ENCODE data around the gene ORC4. TPM values are rescaled to one million over a fixed set of nuclear protein-coding genes. Genes with fewer than 3 reads are reported as not detected.

ORC4 gene
- total and polyA plus RNA-seq, 4 donors, result 3.6 to 44.6 (median 25.6) TPM

GRCh38 chr2:147980940-147981528 is 39.5 kb downstream of the ORC4 start:
- Histone ChIP-seq H3K27me3 (ENCODE audit: control insufficient read depth in 1 of 2, insufficient read depth in 2 of 2, low read length in 1 of 2) (no peaks in the 10 kb centered on the region), H3K9me3 (ENCODE audit: control insufficient read depth, low read length) (no peaks in the 10 kb centered on the region), H3K36me3 (ENCODE audit: control insufficient read depth in 1 of 2, insufficient read depth in 2 of 2, low read length in 1 of 2) (peaks cover 0 to 2% of the 10 kb centered on the region in 2 donors), H3K4me3 (ENCODE audit: low read length in 2 of 2) (no peak overlapping the region), H3K27ac (ENCODE audit: low read depth in 1 of 2, low read length in 2 of 2) (no peak overlapping the region), H3K4me1 (ENCODE audit: control insufficient read depth in 1 of 2, insufficient read depth in 2 of 2, low read length in 2 of 2) (peaks cover 0 to 3% of the 10 kb centered on the region in 2 donors)
- ATAC-seq (ENCODE audit: low FRiP score) (no peak), DNase-seq (no peak)
- WGBS, 2 donors, result 88 to 91% methylated on average over 5 of the region's 5 CpGs
- intact Hi-C loops (cut with DNase I), result loop anchor here in 1 of 2 donors (10.0 kb wide), 1 partner anchor 1014 kb away; no protein-coding TSS in a partner anchor

DNA sequence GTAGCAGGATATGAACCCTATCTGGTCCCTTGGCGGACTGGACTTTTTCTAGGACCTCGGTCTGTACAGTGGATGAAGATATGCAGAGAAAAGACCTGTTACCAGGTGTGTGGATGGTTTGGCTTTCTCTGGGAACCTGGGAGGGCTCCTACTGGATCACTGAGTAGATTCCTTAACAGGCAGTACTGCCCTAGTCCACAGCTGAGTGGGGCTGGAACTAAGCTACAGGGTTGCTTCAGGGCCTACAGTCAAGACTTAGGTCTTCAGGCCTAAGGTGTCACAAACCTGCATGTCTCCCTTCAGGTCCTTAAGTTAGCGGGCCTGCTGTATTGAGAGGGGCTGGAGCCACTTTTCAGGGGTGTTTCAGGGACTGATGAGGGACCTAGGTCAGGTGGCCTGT is 42.9 kb downstream of the ORC4 start:
- 97 to 99% methylated on average over 3 of the region's 3 CpGs for WGBS, 2 donors
- intact Hi-C loops (cut with DNase I), result no loop called here

DNA sequence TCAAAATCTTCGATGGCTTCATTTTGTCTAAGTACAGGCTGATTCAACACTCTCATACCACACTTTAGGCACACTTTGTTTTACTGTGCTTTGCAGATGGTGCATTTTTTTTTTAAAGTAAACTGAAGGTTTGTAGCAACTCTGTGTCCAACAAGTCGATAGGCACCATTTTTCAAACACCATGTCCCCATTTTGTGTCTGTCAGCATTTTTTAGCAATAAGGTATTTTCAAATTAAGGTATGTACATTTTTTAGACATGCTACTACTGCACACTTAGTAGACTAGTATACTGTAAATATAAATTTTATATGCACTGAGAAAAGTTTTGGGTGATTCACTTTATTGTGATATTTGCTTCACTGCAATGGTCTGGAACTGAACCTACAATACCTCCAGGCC is 44.4 kb downstream of the ORC4 start:
- intact Hi-C loops (cut with DNase I), result no loop called here
- H3K27ac ChIP-seq (ENCODE audit: low read depth in 1 of 2, low read length in 2 of 2), result no peak overlapping the region
- H3K27me3 ChIP-seq (ENCODE audit: control insufficient read depth in 1 of 2, insufficient read depth in 2 of 2, low read length in 1 of 2), result no peaks in the 10 kb centered on the region
- H3K4me1 ChIP-seq (ENCODE audit: control insufficient read depth in 1 of 2, insufficient read depth in 2 of 2, low read length in 2 of 2), result no peaks in the 10 kb centered on the region
- H3K9me3 ChIP-seq (ENCODE audit: control insufficient read depth, low read length), result no peaks in the 10 kb centered on the region
- DNase-seq (no peak), ATAC-seq (ENCODE audit: low FRiP score) (no peak)
- peaks cover 0 to 2% of the 10 kb centered on the region in 2 donors for H3K36me3 ChIP-seq (ENCODE audit: control insufficient read depth in 1 of 2, insufficient read depth in 2 of 2, low read length in 1 of 2)
- 75 to 80% methylated on average over 2 of the region's 2 CpGs for WGBS, 2 donors
- H3K4me3 ChIP-seq (ENCODE audit: low read length in 2 of 2), result no peak overlapping the region

More for the DNA sequence above, 42.9 kb downstream of the ORC4 start:
- H3K36me3 ChIP-seq (ENCODE audit: control insufficient read depth in 1 of 2, insufficient read depth in 2 of 2, low read length in 1 of 2), result peaks cover 0 to 2% of the 10 kb centered on the region in 2 donors
- ATAC-seq (ENCODE audit: low FRiP score), result no peak
- H3K4me3 ChIP-seq (ENCODE audit: low read length in 2 of 2), result no peak overlapping the region
- no peaks in the 10 kb centered on the region for H3K9me3 ChIP-seq (ENCODE audit: control insufficient read depth, low read length)
- no peak for DNase-seq
- H3K27ac ChIP-seq (ENCODE audit: low read depth in 1 of 2, low read length in 2 of 2), result no peak overlapping the region
- no peaks in the 10 kb centered on the region for H3K4me1 ChIP-seq (ENCODE audit: control insufficient read depth in 1 of 2, insufficient read depth in 2 of 2, low read length in 2 of 2)
- H3K27me3 ChIP-seq (ENCODE audit: control insufficient read depth in 1 of 2, insufficient read depth in 2 of 2, low read length in 1 of 2), result no peaks in the 10 kb centered on the region

GRCh38 chr2:147968571-147968970 is 52.0 kb downstream of the ORC4 start:
- DNase-seq (no peak), ATAC-seq (ENCODE audit: low FRiP score) (no peak)
- Histone ChIP-seq H3K27ac (ENCODE audit: low read depth in 1 of 2, low read length in 2 of 2) (no peak overlapping the region), H3K9me3 (ENCODE audit: control insufficient read depth, low read length) (no peaks in the 10 kb centered on the region), H3K27me3 (ENCODE audit: control insufficient read depth in 1 of 2, insufficient read depth in 2 of 2, low read length in 1 of 2) (no peaks in the 10 kb centered on the region), H3K4me1 (ENCODE audit: control insufficient read depth in 1 of 2, insufficient read depth in 2 of 2, low read length in 2 of 2) (no peaks in the 10 kb centered on the region), H3K36me3 (ENCODE audit: control insufficient read depth in 1 of 2, insufficient read depth in 2 of 2, low read length in 1 of 2) (no peaks in the 10 kb centered on the region), H3K4me3 (ENCODE audit: low read length in 2 of 2) (no peak overlapping the region)
- WGBS, 2 donors, result 98% methylated on average over 2 of the region's 2 CpGs
- intact Hi-C loops (cut with DNase I), result no loop called here

GRCh38 chr2:147952118-147952517 is 68.4 kb downstream of the ORC4 start:
- ATAC-seq (ENCODE audit: low FRiP score), result no peak
- Histone ChIP-seq H3K4me3 (ENCODE audit: low read length in 2 of 2) (no peak overlapping the region), H3K9me3 (ENCODE audit: control insufficient read depth, low read length) (no peaks in the 10 kb centered on the region), H3K27me3 (ENCODE audit: control insufficient read depth in 1 of 2, insufficient read depth in 2 of 2, low read length in 1 of 2) (no peaks in the 10 kb centered on the region), H3K36me3 (ENCODE audit: control insufficient read depth in 1 of 2, insufficient read depth in 2 of 2, low read length in 1 of 2) (peaks cover 2 to 4% of the 10 kb centered on the region in 2 donors), H3K27ac (ENCODE audit: low read depth in 1 of 2, low read length in 2 of 2) (no peak overlapping the region), H3K4me1 (ENCODE audit: control insufficient read depth in 1 of 2, insufficient read depth in 2 of 2, low read length in 2 of 2) (no peaks in the 10 kb centered on the region)
- DNase-seq, result no peak
- intact Hi-C loops (cut with DNase I), result no loop called here

GRCh38 chr2:147945660-147946059 is 74.9 kb downstream of the ORC4 start:
- no peak overlapping the region for H3K27ac ChIP-seq (ENCODE audit: low read depth in 1 of 2, low read length in 2 of 2)
- ATAC-seq (ENCODE audit: low FRiP score), result no peak
- DNase-seq, result no peak
- intact Hi-C loops (cut with DNase I), result no loop called here
- H3K4me1 ChIP-seq (ENCODE audit: control insufficient read depth in 1 of 2, insufficient read depth in 2 of 2, low read length in 2 of 2), result no peaks in the 10 kb centered on the region
- H3K9me3 ChIP-seq (ENCODE audit: control insufficient read depth, low read length), result no peaks in the 10 kb centered on the region
- H3K36me3 ChIP-seq (ENCODE audit: control insufficient read depth in 1 of 2, insufficient read depth in 2 of 2, low read length in 1 of 2), result no peaks in the 10 kb centered on the region
- 19 to 23% methylated on average over 1 of the region's 1 CpG for WGBS, 2 donors
- H3K4me3 ChIP-seq (ENCODE audit: low read length in 2 of 2), result no peak overlapping the region
- no peaks in the 10 kb centered on the region for H3K27me3 ChIP-seq (ENCODE audit: control insufficient read depth in 1 of 2, insufficient read depth in 2 of 2, low read length in 1 of 2)

DNA sequence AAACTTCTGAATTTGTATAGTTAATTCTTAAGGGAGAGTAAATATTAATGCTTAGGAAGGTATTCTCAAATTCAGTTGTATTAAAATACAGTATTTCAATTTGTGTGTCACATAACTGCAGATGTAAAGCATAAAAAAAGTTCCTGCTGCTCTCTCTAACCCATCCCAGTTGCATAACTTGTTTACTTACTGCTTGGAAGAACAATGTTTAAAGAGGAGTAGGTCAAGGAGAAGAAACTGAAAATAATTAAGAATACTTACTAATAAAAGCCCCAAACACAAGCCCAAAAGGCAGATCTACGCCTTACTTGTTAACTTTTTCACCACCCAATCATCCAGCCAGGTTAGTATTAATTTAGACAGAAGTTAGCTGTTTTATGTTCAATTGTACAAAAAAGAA is 81.2 kb downstream of the ORC4 start:
- DNase-seq (no peak), ATAC-seq (ENCODE audit: low FRiP score) (no peak)
- Histone ChIP-seq H3K27me3 (ENCODE audit: control insufficient read depth in 1 of 2, insufficient read depth in 2 of 2, low read length in 1 of 2) (no peaks in the 10 kb centered on the region), H3K9me3 (ENCODE audit: control insufficient read depth, low read length) (no peaks in the 10 kb centered on the region), H3K4me1 (ENCODE audit: control insufficient read depth in 1 of 2, insufficient read depth in 2 of 2, low read length in 2 of 2) (no peaks in the 10 kb centered on the region), H3K4me3 (ENCODE audit: low read length in 2 of 2) (no peak overlapping the region), H3K36me3 (ENCODE audit: control insufficient read depth in 1 of 2, insufficient read depth in 2 of 2, low read length in 1 of 2) (peaks cover 0 to 3% of the 10 kb centered on the region in 2 donors), H3K27ac (ENCODE audit: low read depth in 1 of 2, low read length in 2 of 2) (no peak overlapping the region)
- intact Hi-C loops (cut with DNase I), result loop anchor here (5.0 to 10.0 kb wide), 2 partner anchors 565 to 1053 kb away; no protein-coding TSS in a partner anchor
- 94 to 95% methylated on average over 1 of the region's 1 CpG for WGBS, 2 donors

GRCh38 chr2:147937744-147938349 is 82.7 kb downstream of the ORC4 start:
- 33 to 34% methylated on average over 3 of the region's 3 CpGs for WGBS, 2 donors
- ATAC-seq (ENCODE audit: low FRiP score), result no peak
- no peaks in the 10 kb centered on the region for H3K9me3 ChIP-seq (ENCODE audit: control insufficient read depth, low read length)
- H3K4me1 ChIP-seq (ENCODE audit: control insufficient read depth in 1 of 2, insufficient read depth in 2 of 2, low read length in 2 of 2), result no peaks in the 10 kb centered on the region
- no peaks in the 10 kb centered on the region for H3K27me3 ChIP-seq (ENCODE audit: control insufficient read depth in 1 of 2, insufficient read depth in 2 of 2, low read length in 1 of 2)
- peaks cover under 1 to 3% of the 10 kb centered on the region in 2 donors for H3K36me3 ChIP-seq (ENCODE audit: control insufficient read depth in 1 of 2, insufficient read depth in 2 of 2, low read length in 1 of 2)
- no peak overlapping the region for H3K27ac ChIP-seq (ENCODE audit: low read depth in 1 of 2, low read length in 2 of 2)
- DNase-seq, result no peak
- intact Hi-C loops (cut with DNase I), result loop anchor here (1.0 to 10.0 kb wide), 3 partner anchors 567 to 1054 kb away; no protein-coding TSS in a partner anchor
- no peak overlapping the region for H3K4me3 ChIP-seq (ENCODE audit: low read length in 2 of 2)
